Kidney epithelial cell (primary cell): ENCODE results near the gene GPR132. TPM values are rescaled to one million over a fixed set of nuclear protein-coding genes. Genes with fewer than 3 reads are reported as not detected.

Source experiments
- DNase-seq: peaks from one replicate; pipeline ENCODE4 v3.0.0-alpha.2; 2010; ENCODE audit warnings: low read depth
- H3K27me3 ChIP-seq: 2 replicates; pipeline ENCODE4 v1.6.0; 2011; ENCODE audit warnings: low read length; ENCODE audit not compliant: control insufficient read depth, insufficient read depth
- H3K36me3 ChIP-seq: 2 replicates; pipeline ENCODE4 v1.5.1; 2011; ENCODE audit warnings: low read length; ENCODE audit not compliant: control insufficient read depth, insufficient read depth
- H3K4me3 ChIP-seq: 2 replicates; pipeline ENCODE4 v1.5.1; 2011; ENCODE audit warnings: low read depth, mild to moderate bottlenecking, control low read depth, low read length
- total RNA-seq: library from RNA; depleted of rRNA; stranded (reverse); fragments of >200 nt; gene quantifications from 2 replicates; pipeline ENCODE4 v1.2.3, GENCODE V29; 2015
- TF ChIP-seq, protein P1 (sequence below): IDR thresholded peaks from 2 replicates; pipeline ENCODE4 v1.5.1; 2011; ENCODE audit warnings: mild to moderate bottlenecking, moderate library complexity, low read length, control low read depth, inconsistent platforms; ENCODE audit not compliant: insufficient read depth, poor library complexity, severe bottlenecking

GPR132 gene
- total RNA-seq, 1 donor from 2014 or later: 1.7 TPM

DNA sequence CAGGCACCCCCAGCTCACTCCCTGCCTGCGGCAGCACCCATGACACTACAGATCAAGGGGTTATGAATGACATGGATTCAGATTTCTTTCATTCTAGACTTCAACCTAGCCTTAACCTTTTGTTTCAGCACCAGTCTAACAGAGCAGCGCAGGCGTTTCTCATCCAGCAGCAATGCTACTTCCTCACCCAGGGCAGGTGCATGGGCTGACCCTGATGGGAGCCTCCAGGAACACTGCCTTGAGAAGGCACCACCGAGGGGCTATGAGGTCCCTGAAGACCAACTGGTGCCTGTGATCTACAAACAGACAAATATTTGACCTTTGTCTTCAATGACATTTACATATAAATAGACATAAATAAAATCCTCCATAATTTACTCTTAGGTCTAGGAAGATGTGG lies 55.1 kb downstream of the GPR132 start:
- no peak overlapping the region for H3K4me3 ChIP-seq
- H3K27me3 ChIP-seq: no peaks in the 10 kb centered on the region
- TF ChIP-seq, protein P1, sequence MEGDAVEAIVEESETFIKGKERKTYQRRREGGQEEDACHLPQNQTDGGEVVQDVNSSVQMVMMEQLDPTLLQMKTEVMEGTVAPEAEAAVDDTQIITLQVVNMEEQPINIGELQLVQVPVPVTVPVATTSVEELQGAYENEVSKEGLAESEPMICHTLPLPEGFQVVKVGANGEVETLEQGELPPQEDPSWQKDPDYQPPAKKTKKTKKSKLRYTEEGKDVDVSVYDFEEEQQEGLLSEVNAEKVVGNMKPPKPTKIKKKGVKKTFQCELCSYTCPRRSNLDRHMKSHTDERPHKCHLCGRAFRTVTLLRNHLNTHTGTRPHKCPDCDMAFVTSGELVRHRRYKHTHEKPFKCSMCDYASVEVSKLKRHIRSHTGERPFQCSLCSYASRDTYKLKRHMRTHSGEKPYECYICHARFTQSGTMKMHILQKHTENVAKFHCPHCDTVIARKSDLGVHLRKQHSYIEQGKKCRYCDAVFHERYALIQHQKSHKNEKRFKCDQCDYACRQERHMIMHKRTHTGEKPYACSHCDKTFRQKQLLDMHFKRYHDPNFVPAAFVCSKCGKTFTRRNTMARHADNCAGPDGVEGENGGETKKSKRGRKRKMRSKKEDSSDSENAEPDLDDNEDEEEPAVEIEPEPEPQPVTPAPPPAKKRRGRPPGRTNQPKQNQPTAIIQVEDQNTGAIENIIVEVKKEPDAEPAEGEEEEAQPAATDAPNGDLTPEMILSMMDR: no peak
- no peaks in the 10 kb centered on the region for H3K36me3 ChIP-seq
- no peak for DNase-seq

DNA sequence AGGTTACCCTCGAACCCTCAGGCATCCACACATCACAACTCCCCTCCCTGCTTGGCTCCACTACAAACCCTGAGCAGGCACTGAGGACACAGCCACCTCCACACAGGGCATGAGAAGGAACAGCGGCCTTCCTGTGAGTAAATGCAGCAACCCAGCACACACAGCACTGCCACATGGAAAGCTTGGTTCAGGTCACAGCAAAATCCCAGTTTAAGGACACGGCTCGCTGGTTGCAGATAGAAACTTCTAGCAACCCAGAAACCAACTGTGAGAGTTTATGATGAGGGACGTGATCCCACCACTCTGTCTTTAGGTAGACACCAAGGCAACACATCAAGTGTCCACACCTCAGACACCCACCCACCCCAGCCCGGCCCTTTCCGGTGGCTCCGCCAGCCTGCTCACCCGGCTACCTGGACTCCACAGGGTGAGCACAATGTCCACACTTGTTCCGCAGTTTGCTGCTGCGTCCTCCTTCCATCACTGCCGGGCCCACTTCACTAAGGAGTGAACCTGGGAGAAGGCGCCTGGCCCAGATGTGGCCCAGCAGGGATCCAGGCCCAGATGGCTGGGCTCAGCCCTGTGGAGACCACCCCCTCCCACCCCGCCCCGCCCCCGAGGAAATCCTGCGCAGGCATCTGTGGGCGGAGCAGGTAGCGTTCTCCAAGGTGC lies 57.5 kb downstream of the GPR132 start:
- Histone ChIP-seq H3K27me3 (no peaks in the 10 kb centered on the region), H3K36me3 (no peaks in the 10 kb centered on the region), H3K4me3 (no peak overlapping the region)
- TF ChIP-seq, protein P1: no peak
- no peak for DNase-seq

DNA sequence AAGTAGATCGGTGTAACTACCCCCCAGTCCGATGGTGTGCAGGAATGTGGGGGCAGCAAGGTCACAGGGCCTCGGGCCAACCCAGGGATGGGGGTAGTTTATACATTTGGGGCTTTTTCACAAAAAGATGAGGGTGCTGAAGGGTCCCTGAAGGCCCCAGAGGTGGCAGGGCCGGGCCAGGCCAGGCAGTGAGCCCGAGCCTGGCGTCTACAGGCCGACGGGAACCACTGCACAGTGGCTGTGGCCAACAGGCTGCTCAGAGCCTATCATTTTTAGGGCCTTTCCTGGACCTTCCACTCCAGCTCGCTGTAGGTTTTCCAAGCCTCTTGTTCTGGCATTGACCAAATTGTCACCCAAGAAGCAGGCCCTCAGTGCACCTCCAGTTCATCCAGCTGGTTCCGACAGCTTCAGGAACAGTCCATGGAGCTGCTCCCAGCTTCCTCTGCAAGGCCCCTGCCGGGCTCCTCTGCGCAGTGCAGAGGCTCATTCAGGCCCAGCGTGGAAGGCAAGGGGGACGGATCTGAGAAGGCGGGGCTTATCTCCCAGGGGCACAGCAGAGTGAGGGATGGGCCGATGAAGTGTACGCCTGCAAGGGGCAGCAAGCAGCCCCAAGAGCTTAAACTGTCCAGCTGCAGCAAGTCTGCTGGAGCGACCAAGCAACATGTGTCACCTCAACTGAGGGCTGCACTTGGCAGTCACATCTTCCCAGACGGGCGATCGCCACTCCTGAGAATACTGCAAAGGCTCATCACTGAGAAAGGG lies 58.2 kb downstream of the GPR132 start:
- Histone ChIP-seq H3K4me3 (no peak overlapping the region), H3K36me3 (no peaks in the 10 kb centered on the region), H3K27me3 (no peaks in the 10 kb centered on the region)
- DNase-seq: no peak
- TF ChIP-seq, protein P1: no peak

DNA sequence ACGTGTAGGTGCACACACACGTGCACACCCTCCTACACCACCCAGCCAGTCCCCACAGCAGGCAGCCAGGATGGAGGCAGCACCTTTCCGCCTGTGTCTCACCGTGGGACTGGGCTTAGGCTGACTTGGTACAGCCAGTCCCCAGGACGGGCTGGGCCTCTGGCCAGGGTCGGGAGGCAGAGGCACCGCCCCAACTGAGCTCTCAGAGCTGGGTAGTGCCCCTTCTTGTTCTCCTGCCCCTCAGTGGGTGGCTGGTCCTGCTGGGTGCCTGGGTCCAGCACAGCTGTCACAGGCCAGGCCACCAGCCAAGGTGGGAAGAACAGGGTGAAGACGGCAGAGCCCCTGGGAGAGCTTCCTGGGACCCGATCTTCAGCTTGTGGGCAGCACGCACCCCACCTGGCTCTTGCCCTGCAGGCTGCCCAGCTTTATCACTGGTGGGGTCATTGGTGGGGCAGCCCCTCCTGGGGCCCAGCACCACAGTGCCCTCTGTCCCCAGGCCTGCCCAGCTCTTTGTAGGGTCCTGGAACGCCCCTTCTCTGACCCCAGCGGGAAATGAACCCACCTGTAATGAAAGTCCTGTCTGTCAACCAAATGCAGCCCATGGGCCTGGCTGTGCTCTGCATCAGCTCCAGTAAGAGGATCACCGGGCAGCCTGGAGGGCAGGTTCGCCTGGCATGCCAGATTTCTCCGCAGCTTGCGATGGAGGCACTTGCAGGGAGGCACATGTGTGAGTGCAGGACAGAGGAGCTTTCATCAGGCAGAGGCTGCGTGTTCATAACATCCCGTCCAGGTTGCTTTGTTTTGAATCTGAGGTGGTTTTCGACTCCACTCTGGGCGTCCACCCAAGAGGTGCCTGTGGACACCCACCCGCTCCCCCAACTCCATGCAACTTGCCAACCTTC lies 59.0 kb downstream of the GPR132 start:
- Histone ChIP-seq H3K36me3 (no peaks in the 10 kb centered on the region), H3K27me3 (no peaks in the 10 kb centered on the region), H3K4me3 (no peak overlapping the region)
- TF ChIP-seq, protein P1: no peak
- DNase-seq: no peak

DNA sequence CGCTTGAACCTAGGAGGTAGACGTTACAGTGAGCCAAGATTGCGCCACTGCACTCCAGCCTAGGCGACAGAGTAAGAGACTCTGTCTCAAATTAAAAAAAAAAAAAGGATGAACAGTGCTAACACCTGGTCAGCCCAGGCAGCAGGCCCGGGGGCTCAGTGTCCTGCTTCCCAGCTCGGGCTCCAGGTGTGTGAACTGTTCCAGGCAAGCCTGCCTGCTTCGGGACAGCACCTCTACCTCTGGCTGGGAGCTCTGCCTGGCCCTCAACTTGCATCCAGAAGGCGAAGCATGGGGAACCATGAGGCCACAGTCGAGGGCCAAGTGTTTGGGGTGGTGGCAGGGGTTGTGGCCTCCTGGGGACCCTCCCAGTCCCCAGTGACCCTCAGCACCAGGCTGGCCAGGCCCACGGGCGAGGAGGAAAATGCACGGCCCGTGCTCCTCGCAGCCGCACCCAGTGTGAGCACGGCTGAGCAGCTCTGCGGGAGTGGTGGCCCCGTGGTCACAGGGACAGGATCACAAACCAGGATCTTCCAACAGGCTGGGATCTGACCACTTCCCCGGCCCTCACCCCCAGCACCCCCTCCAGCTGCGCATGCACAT lies 59.8 kb downstream of the GPR132 start:
- H3K27me3 ChIP-seq: no peaks in the 10 kb centered on the region
- no peaks in the 10 kb centered on the region for H3K36me3 ChIP-seq
- no peak overlapping the region for H3K4me3 ChIP-seq
- TF ChIP-seq, protein P1: no peak
- DNase-seq: no peak

Other genes with a start within 250 kb of the GPR132 start
- gene CEP170B, start 200.2 kb downstream of the GPR132 start, total RNA-seq: 51.9 and 60.9 TPM in 2 replicates
- gene PLD4, start 140.6 kb downstream of the GPR132 start, total RNA-seq: 0.04 and 0.68 TPM in 2 replicates
- 121 and 140 TPM in 2 replicates for gene AHNAK2, start 87.1 kb downstream of the GPR132 start, total RNA-seq
- 12.6 and 17.1 TPM in 2 replicates for gene CLBA1, start 79.6 kb downstream of the GPR132 start, total RNA-seq
- 33.2 and 34.6 TPM in 2 replicates for gene CDCA4, start 44.3 kb downstream of the GPR132 start, total RNA-seq
- gene JAG2, start 103.3 kb upstream of the GPR132 start, total RNA-seq: 2.4 and 2.7 TPM in 2 replicates
- gene NUDT14, start 115.9 kb upstream of the GPR132 start, total RNA-seq: 73.0 and 87.4 TPM in 2 replicates
- gene BTBD6, start 183.1 kb upstream of the GPR132 start, total RNA-seq: 45.8 and 48.9 TPM in 2 replicates
- 33.2 and 48.4 TPM in 2 replicates for gene BRF1, start 235.6 kb upstream of the GPR132 start, total RNA-seq
- 105 and 114 TPM in 2 replicates for gene PACS2, start 249.3 kb upstream of the GPR132 start, total RNA-seq